Lower leg skin (tissue), 3 donors: ENCODE data around the gene RGS10.

Source experiments
- CTCF ChIP-seq, 3 donors: fragments of 450-650 bp; IDR thresholded peaks; one replicate each; pipeline ENCODE4 v1.5.1; 2016; ENCODE audit warnings: antibody characterized with exemption in 3 of 3, mild to moderate bottlenecking in 3 of 3, moderate library complexity in 2 of 3
- POLR2A ChIP-seq, 2 donors: fragments of 450-650 bp; IDR thresholded peaks; one replicate each; pipeline ENCODE4 v1.6.1; 2016 to 2017; ENCODE audit warnings: antibody characterized with exemption in 2 of 2, mild to moderate bottlenecking in 1 of 2, moderate library complexity in 1 of 2

- TF ChIP-seq POLR2A (IDR thresholded peaks at IDR 0.05) (no peak), CTCF (IDR thresholded peaks at IDR 0.05) (no peak)
Measured at GRCh38 chr10:119541046-119541445, 1.5 kb downstream of the RGS10 start.
